Measurements from ENCODE around the gene TNFRSF8.

- TF ChIP-seq, protein P1, sequence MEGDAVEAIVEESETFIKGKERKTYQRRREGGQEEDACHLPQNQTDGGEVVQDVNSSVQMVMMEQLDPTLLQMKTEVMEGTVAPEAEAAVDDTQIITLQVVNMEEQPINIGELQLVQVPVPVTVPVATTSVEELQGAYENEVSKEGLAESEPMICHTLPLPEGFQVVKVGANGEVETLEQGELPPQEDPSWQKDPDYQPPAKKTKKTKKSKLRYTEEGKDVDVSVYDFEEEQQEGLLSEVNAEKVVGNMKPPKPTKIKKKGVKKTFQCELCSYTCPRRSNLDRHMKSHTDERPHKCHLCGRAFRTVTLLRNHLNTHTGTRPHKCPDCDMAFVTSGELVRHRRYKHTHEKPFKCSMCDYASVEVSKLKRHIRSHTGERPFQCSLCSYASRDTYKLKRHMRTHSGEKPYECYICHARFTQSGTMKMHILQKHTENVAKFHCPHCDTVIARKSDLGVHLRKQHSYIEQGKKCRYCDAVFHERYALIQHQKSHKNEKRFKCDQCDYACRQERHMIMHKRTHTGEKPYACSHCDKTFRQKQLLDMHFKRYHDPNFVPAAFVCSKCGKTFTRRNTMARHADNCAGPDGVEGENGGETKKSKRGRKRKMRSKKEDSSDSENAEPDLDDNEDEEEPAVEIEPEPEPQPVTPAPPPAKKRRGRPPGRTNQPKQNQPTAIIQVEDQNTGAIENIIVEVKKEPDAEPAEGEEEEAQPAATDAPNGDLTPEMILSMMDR (conservative IDR thresholded peaks at IDR 0.05; ENCODE audit: low read depth, low read length): no peak
- TF ChIP-seq EZH2phosphoT487 (IDR thresholded peaks at IDR 0.05; ENCODE audit: borderline replicate concordance, low read length): no peak
Measured at GRCh38 chr1:12060500-12060899, 2.6 kb upstream of the TNFRSF8 start.
